ENCODE measurements around the gene CFAP99.
"Not testable (repeated sequence)": the region's sequence is repeated elsewhere in the genome, so short reads cannot be mapped to it uniquely, and the experiment has no call there.

Gene CFAP99

GRCh38 chr4:2428496-2429213, 9.9 kb downstream of the CFAP99 start:
- TF ChIP-seq, protein P1, sequence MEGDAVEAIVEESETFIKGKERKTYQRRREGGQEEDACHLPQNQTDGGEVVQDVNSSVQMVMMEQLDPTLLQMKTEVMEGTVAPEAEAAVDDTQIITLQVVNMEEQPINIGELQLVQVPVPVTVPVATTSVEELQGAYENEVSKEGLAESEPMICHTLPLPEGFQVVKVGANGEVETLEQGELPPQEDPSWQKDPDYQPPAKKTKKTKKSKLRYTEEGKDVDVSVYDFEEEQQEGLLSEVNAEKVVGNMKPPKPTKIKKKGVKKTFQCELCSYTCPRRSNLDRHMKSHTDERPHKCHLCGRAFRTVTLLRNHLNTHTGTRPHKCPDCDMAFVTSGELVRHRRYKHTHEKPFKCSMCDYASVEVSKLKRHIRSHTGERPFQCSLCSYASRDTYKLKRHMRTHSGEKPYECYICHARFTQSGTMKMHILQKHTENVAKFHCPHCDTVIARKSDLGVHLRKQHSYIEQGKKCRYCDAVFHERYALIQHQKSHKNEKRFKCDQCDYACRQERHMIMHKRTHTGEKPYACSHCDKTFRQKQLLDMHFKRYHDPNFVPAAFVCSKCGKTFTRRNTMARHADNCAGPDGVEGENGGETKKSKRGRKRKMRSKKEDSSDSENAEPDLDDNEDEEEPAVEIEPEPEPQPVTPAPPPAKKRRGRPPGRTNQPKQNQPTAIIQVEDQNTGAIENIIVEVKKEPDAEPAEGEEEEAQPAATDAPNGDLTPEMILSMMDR (IDR thresholded peaks at IDR 0.05; ENCODE audit: insufficient read depth, low read depth, low read length, missing control alignments): no peak
- no peak overlapping the region for H3K4me3 ChIP-seq (ENCODE audit: low read depth, low read length)
- no peak for DNase-seq (ENCODE audit: low read depth)

DNA sequence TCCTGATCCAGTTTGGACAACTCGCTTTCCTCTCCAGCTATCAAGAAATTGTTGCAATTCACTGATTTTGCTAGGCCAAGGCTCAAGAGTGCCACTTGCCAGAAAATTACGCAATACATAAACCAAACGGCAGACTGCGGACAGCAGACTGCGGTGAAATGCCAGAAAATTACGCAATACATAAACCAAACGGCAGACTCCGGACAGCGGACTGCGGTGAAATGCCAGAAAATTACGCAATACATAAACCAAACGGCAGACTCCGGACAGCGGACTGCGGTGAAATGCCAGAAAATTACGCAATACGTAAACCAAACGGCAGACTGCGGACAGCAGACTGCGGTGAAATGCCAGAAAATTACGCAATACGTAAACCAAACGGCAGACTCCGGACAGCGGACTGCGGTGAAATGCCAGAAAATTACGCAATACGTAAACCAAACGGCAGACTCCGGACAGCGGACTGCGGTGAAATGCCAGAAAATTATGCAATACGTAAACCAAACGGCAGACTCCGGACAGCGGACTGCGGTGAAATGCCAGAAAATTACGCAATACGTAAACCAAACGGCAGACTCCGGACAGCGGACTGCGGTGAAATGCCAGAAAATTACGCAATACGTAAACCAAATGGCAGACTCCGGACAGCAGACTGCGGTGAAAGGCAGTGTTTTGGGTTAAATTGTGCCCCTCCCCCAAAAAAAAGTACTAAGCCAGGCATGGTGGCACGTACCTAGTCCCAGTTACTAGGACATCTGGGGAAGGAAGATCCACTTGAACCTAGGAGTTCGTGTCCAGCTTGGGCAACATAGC, 11.4 kb downstream of the CFAP99 start:
- H3K4me3 ChIP-seq (ENCODE audit: low read depth, low read length); DNase-seq (ENCODE audit: low read depth): not testable (repeated sequence)

GRCh38 chr4:2432004-2432403, 13.2 kb downstream of the CFAP99 start:
- no peak overlapping the region for H3K4me3 ChIP-seq (ENCODE audit: low read depth, low read length)
- no peak for DNase-seq (ENCODE audit: low read depth)
- TF ChIP-seq, protein P1 (IDR thresholded peaks at IDR 0.05; ENCODE audit: insufficient read depth, low read depth, low read length, missing control alignments): no peak

- no peak for DNase-seq (ENCODE audit: low read depth)
- TF ChIP-seq, protein P1 (IDR thresholded peaks at IDR 0.05; ENCODE audit: insufficient read depth, low read depth, low read length, missing control alignments): no peak
- H3K4me3 ChIP-seq (ENCODE audit: low read depth, low read length): no peak overlapping the region
These were observed 14.3 kb downstream of the CFAP99 start for GRCh38 chr4:2432991-2433530.

DNA sequence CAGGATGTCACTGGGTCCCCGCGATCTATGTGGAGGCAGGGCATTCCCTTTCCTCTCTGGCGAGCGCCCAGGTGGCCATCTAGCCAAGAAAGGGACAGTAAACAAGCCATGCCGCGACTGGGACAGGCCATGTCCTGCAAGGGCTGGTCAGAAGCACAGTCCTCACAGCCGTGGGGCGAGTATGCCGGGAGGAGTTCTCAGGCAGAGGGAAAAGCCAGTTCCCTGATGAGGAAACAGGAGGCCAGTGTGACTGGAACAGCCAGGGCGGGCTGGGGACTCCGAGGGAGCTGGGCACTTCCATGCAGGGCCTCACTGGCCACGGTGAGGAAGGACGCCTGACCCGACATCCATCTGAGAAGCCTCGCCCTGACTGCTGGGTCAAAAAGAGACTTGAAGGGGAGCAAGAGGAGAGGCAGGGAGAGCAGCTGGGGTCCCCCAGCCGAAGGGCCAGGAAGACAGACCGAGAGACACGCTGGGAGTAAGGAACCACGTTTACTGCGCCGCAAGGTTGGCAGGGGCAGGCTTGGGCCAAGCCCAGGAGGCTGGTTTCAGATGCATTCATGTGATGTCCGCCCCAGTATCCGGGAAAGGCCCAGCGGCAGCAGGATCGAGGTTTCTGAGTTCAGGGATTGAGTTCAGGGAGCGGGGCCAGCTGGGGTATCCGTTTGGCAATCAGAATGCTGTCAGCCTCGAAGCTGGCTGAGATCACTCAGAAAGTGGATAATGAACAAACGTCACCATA, 15.0 kb downstream of the CFAP99 start:
- H3K4me3 ChIP-seq (ENCODE audit: low read depth, low read length): no peak overlapping the region
- DNase-seq (ENCODE audit: low read depth): no peak
- TF ChIP-seq, protein P1 (IDR thresholded peaks at IDR 0.05; ENCODE audit: insufficient read depth, low read depth, low read length, missing control alignments): no peak

GRCh38 chr4:2434420-2434819, 15.7 kb downstream of the CFAP99 start:
- TF ChIP-seq, protein P1 (IDR thresholded peaks at IDR 0.05; ENCODE audit: insufficient read depth, low read depth, low read length, missing control alignments): no peak
- DNase-seq (ENCODE audit: low read depth): no peak

GRCh38 chr4:2436301-2436700, 17.5 kb downstream of the CFAP99 start:
- no peak for DNase-seq (ENCODE audit: low read depth)
- TF ChIP-seq, protein P1 (IDR thresholded peaks at IDR 0.05; ENCODE audit: insufficient read depth, low read depth, low read length, missing control alignments): no peak
- H3K4me3 ChIP-seq (ENCODE audit: low read depth, low read length): no peak overlapping the region

More at GRCh38 chr4:2434420-2434819, 15.7 kb downstream of the CFAP99 start:
- H3K4me3 ChIP-seq (ENCODE audit: low read depth, low read length): no peak overlapping the region
